Neural cell (in vitro differentiated cells): ENCODE measurements around the gene IPO13. TPM values are rescaled to one million over a fixed set of nuclear protein-coding genes. Genes with fewer than 3 reads are reported as not detected.

ENCODE experiments used
- H2AFZ ChIP-seq: fragments of 200-600, 300-800 bp; sonication (generic), shearing (Covaris generic); 2 replicates; pipeline ENCODE4 v1.6.0; 2014; ENCODE audit warnings: low read depth, mild to moderate bottlenecking, antibody characterized with exemption, low read length, moderate library complexity
- H3F3A ChIP-seq: fragments of 200-600 bp; shearing (Covaris generic); 2 replicates; pipeline ENCODE4 v1.6.1; 2016; ENCODE audit warnings: mild to moderate bottlenecking, moderate library complexity, mixed read lengths, antibody characterized with exemption, low read length; ENCODE audit not compliant: insufficient read depth, poor library complexity, severe bottlenecking
- H3K27ac ChIP-seq: fragments of 200-600, 300-800 bp; sonication (generic), shearing (Covaris generic); 2 replicates; pipeline ENCODE4 v1.5.1; 2014; ENCODE audit warnings: mild to moderate bottlenecking, low read length, moderate library complexity
- H3K27me3 ChIP-seq: fragments of 300-800, 200-600 bp; sonication (generic), shearing (Covaris generic); 2 replicates; pipeline ENCODE4 v1.6.0; 2014; ENCODE audit warnings: mild to moderate bottlenecking, low read depth, low read length, moderate library complexity; ENCODE audit not compliant: insufficient read depth
- H3K36me3 ChIP-seq: fragments of 300-800, 200-600 bp; sonication (generic), shearing (Covaris generic); 2 replicates; pipeline ENCODE4 v1.5.1; 2014; ENCODE audit warnings: mild to moderate bottlenecking, antibody characterized with exemption, low read length, moderate library complexity; ENCODE audit not compliant: insufficient read depth
- H3K4me2 ChIP-seq: fragments of 300-800, 200-600 bp; sonication (generic), shearing (Covaris generic); 2 replicates; pipeline ENCODE4 v1.6.0; 2014; ENCODE audit warnings: mild to moderate bottlenecking, low read length
- H3K4me3 ChIP-seq: fragments of 300-800, 200-600 bp; sonication (generic), shearing (Covaris generic); 2 replicates; pipeline ENCODE4 v1.5.1; 2014; ENCODE audit warnings: mild to moderate bottlenecking, low read length, moderate library complexity
- H3K79me2 ChIP-seq: fragments of 200-600 bp; shearing (Covaris generic); replicated peaks from 2 replicates; pipeline ENCODE4 v1.6.0; 2014; ENCODE audit warnings: mild to moderate bottlenecking, low read length, moderate library complexity; ENCODE audit not compliant: insufficient read depth
- H3K9ac ChIP-seq: fragments of 300-800, 200-600 bp; sonication (generic), shearing (Covaris generic); 2 replicates; pipeline ENCODE4 v1.6.1; 2016; ENCODE audit warnings: mild to moderate bottlenecking, low read length, mixed read lengths
- H3K9me2 ChIP-seq: fragments of 200-600 bp; shearing (Covaris generic); 2 replicates; pipeline ENCODE4 v1.6.1; 2016; ENCODE audit warnings: mild to moderate bottlenecking, low read length, mixed read lengths; ENCODE audit not compliant: insufficient read depth
- H3K9me3 ChIP-seq: fragments of 200-600, 300-800 bp; sonication (generic), shearing (Covaris generic); 2 replicates; pipeline ENCODE4 v1.6.1; 2016; ENCODE audit warnings: mild to moderate bottlenecking, mixed run types, low read length, moderate library complexity, mixed read lengths
- H4K20me1 ChIP-seq: fragments of 200-600 bp; shearing (Covaris generic); 2 replicates; pipeline ENCODE4 v1.6.1; 2016; ENCODE audit warnings: mild to moderate bottlenecking, mixed run types; ENCODE audit not compliant: insufficient read depth
- EP300 ChIP-seq: fragments of 450-650 bp; conservative IDR thresholded peaks from 2 replicates; pipeline ENCODE4 v1.6.1; 2014; ENCODE audit warnings: antibody characterized with exemption, mild to moderate bottlenecking, moderate library complexity; ENCODE audit not compliant: poor library complexity, severe bottlenecking
- EZH2 ChIP-seq: fragments of 200-600, 300-800 bp; shearing (Covaris generic), sonication (generic); IDR thresholded peaks from 2 replicates; pipeline ENCODE4 v1.6.1; 2014; ENCODE audit warnings: antibody characterized with exemption, low read length, borderline replicate concordance, mild to moderate bottlenecking; ENCODE audit not compliant: insufficient read depth, poor library complexity, severe bottlenecking
- MXI1 ChIP-seq: fragments of 450-650 bp; conservative IDR thresholded peaks from 2 replicates; pipeline ENCODE4 v1.6.1; 2014; ENCODE audit warnings: antibody characterized with exemption, mild to moderate bottlenecking; ENCODE audit not compliant: poor library complexity, severe bottlenecking
- POLR2AphosphoS5 ChIP-seq: IDR thresholded peaks from 2 replicates; pipeline ENCODE4 v1.6.1; 2012
- RAD21 ChIP-seq: fragments of 450-650 bp; conservative IDR thresholded peaks from 2 replicates; pipeline ENCODE4 v1.6.1; 2014; ENCODE audit warnings: antibody characterized with exemption, mild to moderate bottlenecking, moderate library complexity
- SMC3 ChIP-seq: fragments of 450-650 bp; conservative IDR thresholded peaks from 2 replicates; pipeline ENCODE4 v1.6.1; 2014; ENCODE audit warnings: antibody characterized with exemption, mild to moderate bottlenecking, moderate library complexity; ENCODE audit not compliant: poor library complexity
- TAF1 ChIP-seq: IDR thresholded peaks from 2 replicates; pipeline ENCODE4 v1.6.1; 2012; ENCODE audit warnings: low read depth
- polyA plus RNA-seq: library from polyadenylated mRNA; depleted of rRNA; stranded (reverse); fragments of >200 nt; gene quantifications from 2 replicates; pipeline ENCODE4 v1.2.3, GENCODE V29; 2014
- TF ChIP-seq, protein P1 (sequence below): IDR thresholded peaks from 2 replicates; pipeline ENCODE4 v1.6.1; 2012; ENCODE audit warnings: borderline replicate concordance
- TF ChIP-seq, protein P2 (sequence below): fragments of 450-650 bp; IDR thresholded peaks from 2 replicates; pipeline ENCODE4 v1.5.1; 2014; ENCODE audit warnings: antibody characterized with exemption, mild to moderate bottlenecking, moderate library complexity; ENCODE audit not compliant: poor library complexity, severe bottlenecking

Gene IPO13
- polyA plus RNA-seq, 1 donor from 2014 or later = 29.8 TPM

DNA sequence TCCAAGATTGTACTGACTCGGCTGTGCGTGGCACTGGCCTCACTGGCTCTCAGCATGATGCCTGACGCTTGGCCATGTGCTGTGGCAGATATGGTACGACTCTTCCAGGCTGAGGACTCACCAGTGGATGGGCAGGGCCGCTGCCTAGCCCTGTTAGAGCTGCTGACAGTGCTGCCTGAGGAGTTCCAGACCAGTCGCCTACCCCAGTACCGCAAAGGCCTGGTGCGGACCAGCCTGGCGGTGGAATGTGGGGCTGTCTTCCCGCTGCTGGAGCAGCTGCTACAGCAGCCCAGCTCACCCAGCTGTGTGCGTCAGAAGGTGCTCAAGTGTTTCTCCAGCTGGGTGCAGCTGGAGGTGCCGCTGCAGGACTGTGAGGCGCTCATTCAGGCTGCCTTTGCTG is 2.9 kb downstream of the IPO13 start:
- no peaks in the 10 kb centered on the region for H3K27me3 ChIP-seq
- H3K9ac ChIP-seq = no peak overlapping the region
- H3K4me3 ChIP-seq = peak overlapping the region; percentile 78
- H3K36me3 ChIP-seq = no peaks in the 10 kb centered on the region
- no peaks in the 10 kb centered on the region for H3K9me2 ChIP-seq
- H3K27ac ChIP-seq = no peak overlapping the region
- no peak overlapping the region for H3K4me2 ChIP-seq
- H2AFZ ChIP-seq = no peak overlapping the region
- no peaks in the 10 kb centered on the region for H3K9me3 ChIP-seq
- TF ChIP-seq, protein P1, sequence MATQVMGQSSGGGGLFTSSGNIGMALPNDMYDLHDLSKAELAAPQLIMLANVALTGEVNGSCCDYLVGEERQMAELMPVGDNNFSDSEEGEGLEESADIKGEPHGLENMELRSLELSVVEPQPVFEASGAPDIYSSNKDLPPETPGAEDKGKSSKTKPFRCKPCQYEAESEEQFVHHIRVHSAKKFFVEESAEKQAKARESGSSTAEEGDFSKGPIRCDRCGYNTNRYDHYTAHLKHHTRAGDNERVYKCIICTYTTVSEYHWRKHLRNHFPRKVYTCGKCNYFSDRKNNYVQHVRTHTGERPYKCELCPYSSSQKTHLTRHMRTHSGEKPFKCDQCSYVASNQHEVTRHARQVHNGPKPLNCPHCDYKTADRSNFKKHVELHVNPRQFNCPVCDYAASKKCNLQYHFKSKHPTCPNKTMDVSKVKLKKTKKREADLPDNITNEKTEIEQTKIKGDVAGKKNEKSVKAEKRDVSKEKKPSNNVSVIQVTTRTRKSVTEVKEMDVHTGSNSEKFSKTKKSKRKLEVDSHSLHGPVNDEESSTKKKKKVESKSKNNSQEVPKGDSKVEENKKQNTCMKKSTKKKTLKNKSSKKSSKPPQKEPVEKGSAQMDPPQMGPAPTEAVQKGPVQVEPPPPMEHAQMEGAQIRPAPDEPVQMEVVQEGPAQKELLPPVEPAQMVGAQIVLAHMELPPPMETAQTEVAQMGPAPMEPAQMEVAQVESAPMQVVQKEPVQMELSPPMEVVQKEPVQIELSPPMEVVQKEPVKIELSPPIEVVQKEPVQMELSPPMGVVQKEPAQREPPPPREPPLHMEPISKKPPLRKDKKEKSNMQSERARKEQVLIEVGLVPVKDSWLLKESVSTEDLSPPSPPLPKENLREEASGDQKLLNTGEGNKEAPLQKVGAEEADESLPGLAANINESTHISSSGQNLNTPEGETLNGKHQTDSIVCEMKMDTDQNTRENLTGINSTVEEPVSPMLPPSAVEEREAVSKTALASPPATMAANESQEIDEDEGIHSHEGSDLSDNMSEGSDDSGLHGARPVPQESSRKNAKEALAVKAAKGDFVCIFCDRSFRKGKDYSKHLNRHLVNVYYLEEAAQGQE = no peak
- TF ChIP-seq POLR2AphosphoS5 (no peak), TAF1 (no peak), RAD21 (no peak), EP300 (no peak), EZH2 (no peak), SMC3 (no peak), MXI1 (no peak)
- TF ChIP-seq, protein P2, sequence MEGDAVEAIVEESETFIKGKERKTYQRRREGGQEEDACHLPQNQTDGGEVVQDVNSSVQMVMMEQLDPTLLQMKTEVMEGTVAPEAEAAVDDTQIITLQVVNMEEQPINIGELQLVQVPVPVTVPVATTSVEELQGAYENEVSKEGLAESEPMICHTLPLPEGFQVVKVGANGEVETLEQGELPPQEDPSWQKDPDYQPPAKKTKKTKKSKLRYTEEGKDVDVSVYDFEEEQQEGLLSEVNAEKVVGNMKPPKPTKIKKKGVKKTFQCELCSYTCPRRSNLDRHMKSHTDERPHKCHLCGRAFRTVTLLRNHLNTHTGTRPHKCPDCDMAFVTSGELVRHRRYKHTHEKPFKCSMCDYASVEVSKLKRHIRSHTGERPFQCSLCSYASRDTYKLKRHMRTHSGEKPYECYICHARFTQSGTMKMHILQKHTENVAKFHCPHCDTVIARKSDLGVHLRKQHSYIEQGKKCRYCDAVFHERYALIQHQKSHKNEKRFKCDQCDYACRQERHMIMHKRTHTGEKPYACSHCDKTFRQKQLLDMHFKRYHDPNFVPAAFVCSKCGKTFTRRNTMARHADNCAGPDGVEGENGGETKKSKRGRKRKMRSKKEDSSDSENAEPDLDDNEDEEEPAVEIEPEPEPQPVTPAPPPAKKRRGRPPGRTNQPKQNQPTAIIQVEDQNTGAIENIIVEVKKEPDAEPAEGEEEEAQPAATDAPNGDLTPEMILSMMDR = no peak
- H4K20me1 ChIP-seq = no peaks in the 10 kb centered on the region
- no peaks in the 10 kb centered on the region for H3F3A ChIP-seq
- H3K79me2 ChIP-seq = peaks cover 50% of the 10 kb centered on the region

DNA sequence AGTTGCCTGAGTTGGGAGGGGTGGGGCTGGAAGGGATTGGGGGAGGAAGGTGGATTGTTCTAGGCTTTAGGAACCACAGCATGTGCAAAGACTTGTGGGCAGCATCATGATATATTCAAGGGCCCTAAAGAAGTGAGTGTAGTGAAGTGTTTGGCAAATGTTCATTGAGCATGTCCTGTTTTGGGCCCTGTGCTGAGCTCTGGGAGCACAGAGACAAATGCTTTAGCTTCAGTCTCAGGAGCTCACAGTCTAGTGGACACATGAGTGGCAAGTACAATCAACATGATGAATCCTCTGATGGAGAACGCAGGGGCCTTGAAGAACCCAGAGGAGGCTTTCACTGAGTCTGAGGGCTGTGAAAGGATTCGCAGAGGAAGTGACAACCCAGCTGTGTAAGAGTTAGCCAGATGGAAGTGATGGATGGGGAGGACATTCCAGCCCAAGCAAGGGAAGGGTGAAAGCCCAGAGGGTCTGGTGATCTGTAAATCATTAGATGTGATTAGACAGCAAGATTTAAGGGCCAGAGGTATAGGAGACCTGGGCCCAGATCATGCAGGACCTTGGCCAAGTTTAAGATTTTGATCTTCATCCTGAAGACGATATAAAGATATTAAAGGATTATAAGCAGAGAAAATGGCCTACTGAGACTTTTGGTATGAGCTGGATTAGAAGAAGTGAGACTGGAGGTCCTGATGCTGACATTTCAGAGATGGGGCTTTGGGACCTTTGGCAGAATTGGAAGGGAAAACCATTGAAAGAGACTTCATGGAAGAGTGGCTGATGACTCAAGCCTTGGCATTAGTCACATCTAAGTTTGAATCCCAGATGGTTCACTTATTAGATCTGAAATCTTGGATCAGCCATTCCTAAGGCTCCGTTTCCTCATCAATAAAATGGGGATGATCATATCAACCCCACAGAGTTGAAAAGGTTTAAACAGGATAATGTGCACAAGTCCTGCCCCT is 4.6 kb downstream of the IPO13 start:
- H3F3A ChIP-seq = no peaks in the 10 kb centered on the region
- peak overlapping the region; percentile 10 for H3K4me2 ChIP-seq
- H4K20me1 ChIP-seq = no peaks in the 10 kb centered on the region

More for the DNA sequence above, 4.6 kb downstream of the IPO13 start:
- no peaks in the 10 kb centered on the region for H3K27me3 ChIP-seq
- no peaks in the 10 kb centered on the region for H3K9me3 ChIP-seq
- H3K9ac ChIP-seq = no peak overlapping the region
- TF ChIP-seq SMC3 (no peak), MXI1 (no peak), RAD21 (no peak), EP300 (no peak), TAF1 (no peak), EZH2 (no peak), POLR2AphosphoS5 (no peak)
- TF ChIP-seq, protein P1 = no peak
- TF ChIP-seq, protein P2 = no peak
- peak overlapping the region; percentile 78 for H3K4me3 ChIP-seq
- H3K36me3 ChIP-seq = no peaks in the 10 kb centered on the region
- H2AFZ ChIP-seq = no peak overlapping the region
- H3K9me2 ChIP-seq = no peaks in the 10 kb centered on the region
- H3K79me2 ChIP-seq = peaks cover 62% of the 10 kb centered on the region
- H3K27ac ChIP-seq = peak overlapping the region; percentile 99
